Esophagus squamous epithelium (tissue), 5 donors: Measurements from ENCODE around the gene RNF151. TPM values are rescaled to one million over a fixed set of nuclear protein-coding genes. Genes with fewer than 3 reads are reported as not detected.

Source experiments
- DNase-seq: peaks from one replicate; lab custom pipeline; 2025; lab: John Stamatoyannopoulos, UW
- H3K27ac ChIP-seq, 4 donors: fragments of 200-600 bp; sonication (generic); one replicate each; pipeline ENCODE4 v1.5.1; 2016 to 2019; ENCODE audit warnings: mild to moderate bottlenecking in 1 of 4
- H3K27me3 ChIP-seq, 4 donors: fragments of 200-600 bp; sonication (generic); 1 replicate in 3 of 4; 2 replicates in 1 of 4; pipeline versions ENCODE4 v1.5.1 to v1.6.0; 2017 to 2021; ENCODE audit warnings: antibody characterized with exemption in 1 of 4
- H3K36me3 ChIP-seq, 3 donors: fragments of 200-600 bp; sonication (generic); one replicate each; pipeline ENCODE4 v1.5.1; 2016 to 2019
- H3K4me1 ChIP-seq, 3 donors: fragments of 200-600 bp; sonication (generic); one replicate each; pipeline ENCODE4 v1.5.1; 2017 to 2019
- H3K4me3 ChIP-seq, 4 donors: fragments of 200-600 bp; sonication (generic); 1 replicate in 3 of 4; 2 replicates in 1 of 4; pipeline ENCODE4 v1.5.1; 2016 to 2019; ENCODE audit warnings: mild to moderate bottlenecking in 2 of 4, moderate library complexity in 1 of 4
- H3K9me3 ChIP-seq, 3 donors: fragments of 200-600 bp; sonication (generic); one replicate each; pipeline ENCODE4 v1.5.1; 2016 to 2019
- CTCF ChIP-seq, 6 experiments: fragments of 450-650 bp in 4 of 6; fragments of 200-600 bp in 2 of 6; sonication (generic) in 2 of 6; IDR thresholded peaks; one replicate each; pipeline ENCODE4 v1.5.1; 2016 to 2019; ENCODE audit warnings: antibody characterized with exemption in 6 of 6, mild to moderate bottlenecking in 4 of 6, moderate library complexity in 4 of 6
- POLR2A ChIP-seq, 4 donors: fragments of 450-650 bp; IDR thresholded peaks; one replicate each; pipeline ENCODE4 v1.6.1; 2017; ENCODE audit warnings: antibody characterized with exemption in 4 of 4, mild to moderate bottlenecking in 4 of 4, moderate library complexity in 3 of 4
- WGBS, 2 donors: methylation state at CpG; one replicate each; pipeline ENCODE4 v1.1.5; 2018; 5-methylcytosine and 5-hydroxymethylcytosine counted together
- intact Hi-C: fragments of 100-400 bp; cut with DNase I; formaldehyde crosslinking; loops from one replicate; pipeline ENCODE4 v1.15.0; 2022
- total RNA-seq, 4 donors: library from RNA; depleted of rRNA; stranded (reverse); fragments of >200 nt; gene quantifications; one replicate each; pipeline ENCODE4 v1.1.0, GENCODE V29; 2016
- donor health status: DM: yes; HTN: yes; CAD: no.

RNF151 gene
- total RNA-seq, 4 donors from 2014 or later = not detected

- Histone ChIP-seq H3K27ac (peak overlapping the region; percentile 64 to 87 (median 76)), H3K27me3 (peaks cover 4 to 65% (median 19%) of the 10 kb centered on the region in 4 donors), H3K9me3 (no peaks in the 10 kb centered on the region), H3K36me3 (peaks cover 0 to 19% (median 3%) of the 10 kb centered on the region in 3 donors), H3K4me3 (peak overlapping the region; percentile 66 to 86 (median 84)), H3K4me1 (peaks cover 35 to 78% (median 35%) of the 10 kb centered on the region in 3 donors)
- intact Hi-C loops = no loop called here
- TF ChIP-seq CTCF (IDR thresholded peaks at IDR 0.05) (no peak), POLR2A (IDR thresholded peaks at IDR 0.05) (no peak)
- 22% methylated on average over 13 of the region's 58 CpGs; no CpG with 5 or more reads in 1 of the 2 donors for WGBS, 2 donors
- DNase-seq = no peak
Measured at GRCh38 chr16:1984347-1985225, 17.9 kb downstream of the RNF151 start.

- Histone ChIP-seq H3K27ac (no peak overlapping the region), H3K27me3 (peaks cover 8 to 65% (median 19%) of the 10 kb centered on the region in 4 donors), H3K4me3 (peak overlapping the region in 1 of 4 donors; percentile 86), H3K36me3 (peaks cover 0 to 19% (median 3%) of the 10 kb centered on the region in 3 donors), H3K4me1 (peaks cover 30 to 78% (median 35%) of the 10 kb centered on the region in 3 donors), H3K9me3 (no peaks in the 10 kb centered on the region)
- 76 to 88% methylated on average over 6 to 7 of the region's 14 CpGs for WGBS, 2 donors
- intact Hi-C loops = no loop called here
- no peak for DNase-seq
- TF ChIP-seq CTCF (IDR thresholded peaks at IDR 0.05) (no peak), POLR2A (IDR thresholded peaks at IDR 0.05) (no peak)
Measured at GRCh38 chr16:1985466-1986150, 19.0 kb downstream of the RNF151 start.

- Histone ChIP-seq H3K27ac (no peak overlapping the region), H3K4me3 (no peak overlapping the region), H3K4me1 (peaks cover 36 to 78% (median 48%) of the 10 kb centered on the region in 3 donors), H3K9me3 (peaks cover 0 to under 1% (median 0%) of the 10 kb centered on the region in 3 donors), H3K36me3 (peaks cover 0 to 19% (median 3%) of the 10 kb centered on the region in 3 donors), H3K27me3 (peaks cover 12 to 62% (median 21%) of the 10 kb centered on the region in 4 donors)
- intact Hi-C loops = no loop called here
- 87 to 90% methylated on average over 6 to 7 of the region's 10 CpGs for WGBS, 2 donors
- no peak for DNase-seq
- no peak for TF ChIP-seq CTCF (IDR thresholded peaks at IDR 0.05)
- no peak for TF ChIP-seq POLR2A (IDR thresholded peaks at IDR 0.05)
Measured at GRCh38 chr16:1987198-1987597, 20.5 kb downstream of the RNF151 start.

- H3K4me1 ChIP-seq = peaks cover 39 to 77% (median 46%) of the 10 kb centered on the region in 3 donors
- no peak for DNase-seq
- WGBS, 2 donors = 8 to 36% methylated on average over 9 to 11 of the region's 67 CpGs
- peak within 1 kb of the TSS; percentile 6 to 58 (median 32) for H3K4me3 ChIP-seq
- TF ChIP-seq CTCF (IDR thresholded peaks at IDR 0.05) = no peak
- TF ChIP-seq POLR2A (IDR thresholded peaks at IDR 0.05) = no peak
- peaks cover 0 to 6% (median 0%) of the 10 kb centered on the region in 3 donors for H3K9me3 ChIP-seq
- peaks cover 12 to 48% (median 21%) of the 10 kb centered on the region in 4 donors for H3K27me3 ChIP-seq
- intact Hi-C loops = no loop called here
- H3K27ac ChIP-seq = peak within 1 kb of the TSS in 3 of 4 donors; percentile 6 to 65 (median 23)
- peaks cover 0 to 19% (median 3%) of the 10 kb centered on the region in 3 donors for H3K36me3 ChIP-seq
Measured at GRCh38 chr16:1989209-1990100, 22.8 kb downstream of the RNF151 start, which contains the start of gene SYNGR3. SYNGR3 (plus strand) TSS chr16:1989970; CDS start chr16:1990103, 133 bp downstream.
